Prostate gland (tissue), 2 donors: ENCODE results near the gene PIGA. TPM values are rescaled to one million over a fixed set of nuclear protein-coding genes. Genes with fewer than 3 reads are reported as not detected.

Experiments
- DNase-seq: peaks from one replicate; pipeline ENCODE4 v3.0.0-alpha.2; 2019; ENCODE audit warnings: low spot score
- H3K27ac ChIP-seq, 2 donors: fragments of 200-600 bp; sonication (generic); 2 replicates each; pipeline ENCODE4 v1.5.1; 2017 to 2019
- H3K27me3 ChIP-seq: fragments of 200-600 bp; sonication (generic); replicated peaks from 2 replicates; pipeline ENCODE4 v1.5.1; 2019; ENCODE audit not compliant: insufficient read depth
- H3K36me3 ChIP-seq, 2 donors: fragments of 200-600 bp; sonication (generic); 1 replicate in 1 of 2; 2 replicates in 1 of 2; pipeline versions ENCODE4 v1.5.1 to v1.8.1; 2017 to 2019
- H3K4me1 ChIP-seq: fragments of 200-600 bp; sonication (generic); replicated peaks from 2 replicates; pipeline ENCODE4 v1.5.1; 2019
- H3K4me3 ChIP-seq, 2 donors: fragments of 200-600 bp; sonication (generic); 2 replicates each; pipeline ENCODE4 v1.5.1; 2017 to 2019
- H3K9me3 ChIP-seq: fragments of 200-600 bp; sonication (generic); 2 replicates; pipeline ENCODE4 v1.5.1; 2017
- CTCF ChIP-seq, 4 experiments: fragments of 200-600 bp in 2 of 4; fragments of 450-650 bp in 2 of 4; sonication (generic) in 2 of 4; IDR thresholded peaks; 1 replicate in 3 of 4; 2 replicates in 1 of 4; pipeline ENCODE4 v1.5.1; 2016 to 2019; ENCODE audit warnings: antibody characterized with exemption in 4 of 4, mild to moderate bottlenecking in 2 of 4, moderate library complexity in 2 of 4
- POLR2A ChIP-seq: fragments of 450-650 bp; IDR thresholded peaks from one replicate; pipeline ENCODE4 v1.6.1; 2016; ENCODE audit warnings: antibody characterized with exemption, mild to moderate bottlenecking
- POLR2AphosphoS5 ChIP-seq: sonication (generic); formaldehyde crosslinking; IDR thresholded peaks from one replicate; pipeline ENCODE4 v1.6.1; 2017; ENCODE audit warnings: antibody characterized with exemption
- WGBS: methylation state at CpG from one replicate; pipeline ENCODE4 v1.1.5; 2018; 5-methylcytosine and 5-hydroxymethylcytosine counted together
- intact Hi-C: fragments of 100-400 bp; cut with DNase I; formaldehyde crosslinking; loops from one replicate; pipeline ENCODE4 v1.14.2; 2022
- total RNA-seq, 2 donors: library from RNA; depleted of rRNA; stranded (reverse); fragments of >200 nt; gene quantifications; one replicate each; pipeline ENCODE4 v1.1.0, GENCODE V29; 2016

The PIGA gene
- total RNA-seq, 2 donors from 2014 or later = 6.6 to 7.0 TPM

- Histone ChIP-seq H3K27ac (no peak overlapping the region), H3K4me1 (no peaks in the 10 kb centered on the region), H3K36me3 (no peaks in the 10 kb centered on the region), H3K4me3 (no peak overlapping the region), H3K27me3 (no peaks in the 10 kb centered on the region), H3K9me3 (no peaks in the 10 kb centered on the region)
- intact Hi-C loops = no loop called here
- WGBS = 87% methylated on average over 5 of the region's 5 CpGs
- TF ChIP-seq POLR2A (no peak), POLR2AphosphoS5 (no peak), CTCF (IDR thresholded peaks at IDR 0.05) (no peak)
- no peak for DNase-seq
Observed at GRCh38 chrX:15322472-15322871, 12.9 kb downstream of the PIGA start.

GRCh38 chrX:15322072-15322471 is 13.3 kb downstream of the PIGA start:
- no peak overlapping the region for H3K27ac ChIP-seq
- H3K4me3 ChIP-seq = no peak overlapping the region
- H3K36me3 ChIP-seq = no peaks in the 10 kb centered on the region
- TF ChIP-seq POLR2AphosphoS5 = no peak
- no peak for TF ChIP-seq POLR2A
- TF ChIP-seq CTCF (IDR thresholded peaks at IDR 0.05) = no peak
- H3K27me3 ChIP-seq = no peaks in the 10 kb centered on the region
- no peak for DNase-seq
- intact Hi-C loops = no loop called here
- WGBS = 80% methylated on average over 2 of the region's 3 CpGs
- no peaks in the 10 kb centered on the region for H3K9me3 ChIP-seq
- H3K4me1 ChIP-seq = no peaks in the 10 kb centered on the region

GRCh38 chrX:15321447-15321846 is 13.9 kb downstream of the PIGA start:
- 88% methylated on average over 4 of the region's 4 CpGs for WGBS

GRCh38 chrX:15320297-15320696 is 15.0 kb downstream of the PIGA start:
- H3K27me3 ChIP-seq = no peaks in the 10 kb centered on the region
- no peaks in the 10 kb centered on the region for H3K36me3 ChIP-seq
- DNase-seq = no peak
- no peaks in the 10 kb centered on the region for H3K9me3 ChIP-seq
- intact Hi-C loops = no loop called here
- H3K4me1 ChIP-seq = no peaks in the 10 kb centered on the region
- 86% methylated on average over 4 of the region's 4 CpGs for WGBS
- H3K4me3 ChIP-seq = no peak overlapping the region
- TF ChIP-seq POLR2AphosphoS5 (no peak), CTCF (IDR thresholded peaks at IDR 0.05) (no peak), POLR2A (no peak)
- no peak overlapping the region for H3K27ac ChIP-seq

More at GRCh38 chrX:15321447-15321846, 13.9 kb downstream of the PIGA start:
- no peaks in the 10 kb centered on the region for H3K9me3 ChIP-seq
- H3K4me3 ChIP-seq = no peak overlapping the region
- no peaks in the 10 kb centered on the region for H3K36me3 ChIP-seq
- TF ChIP-seq CTCF (IDR thresholded peaks at IDR 0.05) = no peak
- H3K4me1 ChIP-seq = no peaks in the 10 kb centered on the region
- H3K27me3 ChIP-seq = no peaks in the 10 kb centered on the region
- no peak for DNase-seq
- H3K27ac ChIP-seq = no peak overlapping the region
- intact Hi-C loops = no loop called here

- no peak for DNase-seq
- Histone ChIP-seq H3K4me1 (no peaks in the 10 kb centered on the region), H3K36me3 (no peaks in the 10 kb centered on the region), H3K27me3 (no peaks in the 10 kb centered on the region), H3K9me3 (no peaks in the 10 kb centered on the region), H3K4me3 (no peak overlapping the region), H3K27ac (no peak overlapping the region)
- TF ChIP-seq POLR2AphosphoS5 (no peak), POLR2A (no peak), CTCF (IDR thresholded peaks at IDR 0.05) (no peak)
- intact Hi-C loops = no loop called here
- WGBS = 93% methylated on average over 4 of the region's 4 CpGs
Observed at GRCh38 chrX:15319075-15319474, 16.2 kb downstream of the PIGA start.
